GM13977 (cell line): ENCODE results near the gene FSHB.

Source experiments
- DNase-seq: peaks from one replicate; pipeline ENCODE4 v3.0.0; 2012; ENCODE audit warnings: low spot score
- CTCF ChIP-seq: IDR thresholded peaks from 2 replicates; pipeline ENCODE4 v1.5.1; 2012; ENCODE audit warnings: mild to moderate bottlenecking, control low read depth; ENCODE audit not compliant: insufficient read depth; ENCODE audit errors: extremely low read depth, missing control alignments
- in situ Hi-C: fragments of 300-500 bp; cut with MboI; formaldehyde crosslinking; loops from one replicate; pipeline ENCODE4 v1.12.0; 2022; ENCODE audit warnings: low sequenced_read_pairs, low pct_unique_long_range_greater_than_20kb, mixed read lengths, inconsistent platforms; ENCODE audit not compliant: unreplicated experiment

The FSHB gene

GRCh38 chr11:30206249-30206996, 24.4 kb upstream of the FSHB start:
- DNase-seq: peak; percentile 24
- no peak for TF ChIP-seq CTCF
- in situ Hi-C loops: no loop called here

GRCh38 chr11:30210357-30210756, 20.5 kb upstream of the FSHB start:
- DNase-seq: no peak
- no peak for TF ChIP-seq CTCF
- in situ Hi-C loops: no loop called here

DNA sequence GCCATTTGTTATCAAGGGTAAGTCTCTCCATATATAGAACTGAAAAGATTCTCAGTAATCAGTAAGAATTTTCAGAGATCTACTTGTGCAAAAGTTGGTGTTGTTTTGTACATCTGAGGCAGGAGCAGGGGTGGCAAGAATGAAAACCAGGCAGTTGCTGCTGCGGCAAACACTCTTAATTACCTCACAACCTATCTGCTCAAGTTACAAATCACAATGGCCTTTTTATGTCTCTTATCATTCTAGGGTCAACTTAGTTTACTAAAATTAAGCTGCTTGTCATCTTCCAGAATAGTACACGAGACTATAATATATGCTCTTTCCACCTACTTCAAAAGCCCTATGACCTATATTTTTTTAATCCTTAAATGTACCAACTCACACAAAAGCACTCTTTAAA, 14.3 kb upstream of the FSHB start:
- in situ Hi-C loops: no loop called here
- DNase-seq: no peak
- TF ChIP-seq CTCF: no peak

GRCh38 chr11:30218278-30218677, 12.5 kb upstream of the FSHB start:
- TF ChIP-seq CTCF: no peak
- in situ Hi-C loops: no loop called here
- DNase-seq: no peak

DNA sequence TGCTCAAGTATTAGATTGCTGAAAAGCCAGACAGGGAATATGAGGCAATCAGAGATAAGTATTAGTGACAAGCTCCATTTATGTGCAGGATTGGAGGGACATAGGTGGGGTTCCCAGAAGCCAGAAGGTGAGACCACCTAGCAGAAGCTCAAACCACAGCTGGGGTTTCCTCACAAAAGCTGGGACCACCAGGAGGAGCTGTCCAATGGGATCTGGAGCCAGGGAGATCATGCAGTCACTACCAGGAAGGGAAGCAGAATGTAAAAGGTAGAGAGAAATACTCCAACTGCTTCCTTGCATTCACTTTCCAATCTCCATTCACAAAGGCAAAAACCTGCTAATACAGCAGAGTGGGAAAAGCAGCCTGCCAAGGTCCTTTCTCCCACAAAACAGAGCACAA, 5.2 kb upstream of the FSHB start:
- no peak for TF ChIP-seq CTCF
- no peak for DNase-seq
- in situ Hi-C loops: no loop called here

DNA sequence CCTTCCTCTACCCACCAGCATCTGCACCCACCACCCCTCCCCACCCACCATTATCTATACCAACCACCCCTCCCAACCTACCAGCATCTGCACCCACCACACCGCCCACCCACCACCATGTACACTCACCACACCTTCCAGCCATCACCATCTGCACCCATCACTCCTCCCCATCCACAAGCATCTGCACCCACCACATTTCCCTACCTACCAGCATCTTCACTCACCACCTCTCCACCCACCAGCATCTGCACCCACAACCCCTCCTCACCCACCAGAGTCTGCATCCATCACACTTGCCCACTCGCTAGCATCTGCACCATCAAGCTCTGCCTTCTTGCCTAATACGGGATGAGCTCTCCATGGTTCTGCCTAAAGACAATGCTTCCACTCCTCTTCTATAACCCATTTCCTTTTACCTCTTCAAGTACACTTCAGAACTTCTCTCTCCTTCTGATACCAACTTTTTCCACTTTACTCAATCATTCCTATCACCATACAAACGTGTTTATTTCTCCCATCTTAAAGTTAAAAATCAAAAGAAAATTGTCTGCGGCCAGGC, 2.4 kb upstream of the FSHB start:
- no peak for TF ChIP-seq CTCF
- in situ Hi-C loops: no loop called here
- DNase-seq: no peak

DNA sequence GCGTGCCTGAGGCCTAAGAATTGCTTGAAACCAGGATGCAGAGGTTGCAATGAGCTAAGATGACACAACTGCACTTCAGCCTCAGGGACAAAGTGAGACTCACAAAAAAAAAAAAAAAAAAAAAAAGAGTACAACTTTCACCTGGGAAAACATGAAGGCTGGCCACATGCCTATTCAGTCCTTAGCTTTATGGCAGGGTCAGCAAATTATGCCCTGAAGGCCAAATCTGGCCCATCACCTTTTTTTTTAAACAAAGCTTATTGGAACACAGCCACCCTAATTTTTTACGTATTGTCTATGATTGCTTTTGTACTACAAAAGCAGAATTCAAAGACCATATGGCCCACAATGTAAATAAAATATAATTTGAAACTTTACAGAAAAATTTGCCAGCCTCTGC, 8.2 kb downstream of the FSHB start:
- TF ChIP-seq CTCF: no peak
- in situ Hi-C loops: no loop called here

More for the DNA sequence above, 8.2 kb downstream of the FSHB start:
- no peak for DNase-seq
